GM21619 (cell line): ENCODE data around the gene CA14.
"Not testable (repeated sequence)": the region's sequence is repeated elsewhere in the genome, so short reads cannot be mapped to it uniquely, and the experiment has no call there.

ENCODE experiments used
- ATAC-seq: cut with Tn5 transposase; IDR thresholded peaks from one replicate; pipeline ENCODE4 v1.9.1; 2021; ENCODE audit not compliant: unreplicated experiment

Gene CA14

DNA sequence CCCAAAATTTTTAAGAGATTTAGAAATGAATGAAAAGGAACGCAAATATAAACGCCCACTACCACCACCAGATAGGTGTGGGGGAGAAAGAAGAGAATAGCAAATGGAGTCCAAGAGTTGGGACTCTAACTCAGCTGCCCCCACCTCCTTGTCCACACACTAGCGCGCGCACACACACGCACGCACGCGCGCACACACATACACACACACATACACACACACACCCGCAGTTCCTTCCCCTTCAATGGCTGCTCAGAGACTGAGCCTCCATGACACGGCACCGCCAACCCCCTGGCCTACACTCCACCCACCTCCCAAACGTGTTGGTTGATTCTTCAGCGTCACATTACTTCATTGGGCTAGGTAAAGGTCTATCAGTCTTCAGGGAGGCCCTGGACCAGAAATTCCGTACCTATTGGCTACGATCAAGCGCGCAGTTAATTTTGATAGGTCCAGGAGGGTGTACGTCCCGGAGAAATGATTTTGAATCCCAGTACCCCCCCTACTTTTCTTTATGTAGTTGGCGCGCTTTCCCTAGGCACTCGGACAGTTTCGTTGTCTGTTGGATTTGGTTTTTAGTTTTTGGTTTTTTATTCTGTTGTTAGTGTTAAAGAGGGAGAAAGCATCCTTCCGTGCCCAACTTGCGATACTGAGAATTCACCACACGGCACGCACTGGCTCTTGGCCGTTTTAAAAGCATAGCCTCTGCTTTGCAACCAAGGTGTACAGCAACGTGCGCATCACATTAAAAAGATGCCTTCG is 21.5 kb upstream of the CA14 start, which contains the start of gene ANP32E:
TSS of gene ANP32E (minus strand) at position 261 of the 762 bp plus-strand sequence. CDS start 326 bp downstream, outside the sequence.
- ATAC-seq = peak; percentile 70

- ATAC-seq = no peak
Observed at GRCh38 chr1:150236614-150237100, 20.9 kb upstream of the CA14 start.

DNA sequence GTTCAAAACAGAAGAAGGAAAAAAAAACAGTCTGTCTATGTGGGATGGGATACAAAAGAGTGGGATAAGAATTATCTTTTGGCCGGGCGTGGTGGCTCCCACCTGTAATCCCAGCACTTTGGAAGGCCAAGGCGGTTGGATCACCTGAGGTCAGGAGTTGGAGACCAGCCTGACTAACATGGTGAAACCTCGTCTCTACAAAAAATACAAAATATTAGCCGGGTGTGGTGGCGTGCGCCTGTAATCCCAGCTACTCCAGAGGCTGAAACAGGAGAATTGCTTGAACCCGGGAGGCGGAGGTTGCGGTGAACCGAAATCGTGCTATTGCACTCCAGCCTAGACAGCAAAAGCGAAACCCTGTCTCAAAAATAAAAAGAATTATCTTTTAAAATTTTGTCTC is 20.4 kb upstream of the CA14 start:
- not testable (repeated sequence) for ATAC-seq

- ATAC-seq = no peak
Observed at GRCh38 chr1:150237746-150238145, 19.8 kb upstream of the CA14 start.

DNA sequence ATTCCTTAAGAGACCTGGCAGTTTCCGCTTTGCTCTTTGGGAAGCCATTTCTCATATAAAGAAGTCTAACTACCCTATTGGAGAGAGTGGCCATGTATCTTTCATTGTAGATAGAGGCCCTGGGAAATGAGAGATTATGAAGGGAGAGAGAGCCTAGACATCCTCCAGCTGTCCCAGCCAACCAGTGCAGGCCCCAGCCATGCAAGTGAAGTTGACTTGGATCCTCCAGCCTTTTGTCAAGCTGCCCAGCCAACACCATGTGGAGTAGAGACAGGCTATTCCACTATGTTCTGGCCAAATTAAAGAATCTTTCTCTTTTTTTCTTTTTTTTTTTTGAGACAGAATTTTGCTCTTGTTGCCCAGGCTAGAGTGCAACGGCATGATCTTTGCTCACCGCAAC is 14.6 kb upstream of the CA14 start:
- no peak for ATAC-seq

DNA sequence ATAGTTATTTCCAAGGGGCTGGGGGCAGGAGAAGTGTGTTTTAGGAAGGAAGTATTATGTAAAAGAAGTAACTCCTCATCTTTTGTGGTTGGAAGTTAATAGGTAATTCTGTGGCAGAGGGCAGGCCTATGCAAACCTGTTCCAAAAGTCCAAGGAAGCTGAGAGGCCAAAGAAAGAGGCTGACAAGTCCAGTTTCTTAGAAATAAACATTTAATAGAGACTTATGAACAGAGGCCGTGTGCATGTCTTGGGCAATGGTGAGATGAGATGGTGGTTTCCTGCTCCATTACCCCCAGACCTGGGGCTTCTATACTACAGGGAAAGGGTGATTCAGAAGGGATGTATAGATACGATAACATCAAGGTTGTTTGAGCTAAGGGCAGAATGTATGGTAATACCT is 7.6 kb upstream of the CA14 start:
- ATAC-seq = no peak

GRCh38 chr1:150256198-150256553 is 1.4 kb upstream of the CA14 start:
- ATAC-seq = no peak

DNA sequence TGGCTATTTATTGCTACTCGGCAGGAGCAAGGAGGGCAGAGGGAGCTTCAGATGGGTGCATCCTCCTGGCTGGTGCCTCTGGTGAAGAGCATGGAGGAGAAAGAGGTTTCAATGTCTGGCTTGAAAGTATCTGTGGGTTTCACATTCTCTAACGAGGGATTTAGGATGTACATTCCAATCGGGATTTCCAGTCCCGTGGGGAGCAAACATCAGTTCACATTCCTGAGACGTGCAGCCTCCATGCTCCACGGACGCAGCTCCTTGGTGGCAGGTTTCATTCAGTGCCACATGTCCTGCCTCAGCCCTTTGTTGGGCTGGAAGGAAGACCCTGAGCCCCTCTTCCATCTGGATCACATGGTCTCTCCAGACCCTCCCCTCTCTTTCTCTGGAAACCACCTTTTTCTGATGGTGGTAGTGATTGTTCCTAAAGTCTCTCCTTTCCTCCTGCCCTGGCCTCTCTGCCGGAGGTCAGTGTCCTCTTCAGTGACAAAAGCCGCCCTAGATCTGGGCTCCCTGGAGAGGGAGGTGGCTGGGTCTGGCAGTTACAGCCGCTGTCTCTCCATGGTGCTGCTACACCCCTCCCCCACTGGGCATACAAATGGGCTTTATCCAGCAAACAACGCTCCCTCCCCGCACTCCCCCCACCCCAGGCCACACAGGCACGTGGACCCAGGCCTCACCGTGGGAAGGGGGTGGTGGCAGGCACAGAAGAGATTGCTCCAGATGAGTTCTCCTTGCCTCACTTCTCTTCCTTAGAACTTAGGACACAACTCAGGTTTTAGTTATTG is 826 bp upstream of the CA14 start:
- ATAC-seq = no peak

DNA sequence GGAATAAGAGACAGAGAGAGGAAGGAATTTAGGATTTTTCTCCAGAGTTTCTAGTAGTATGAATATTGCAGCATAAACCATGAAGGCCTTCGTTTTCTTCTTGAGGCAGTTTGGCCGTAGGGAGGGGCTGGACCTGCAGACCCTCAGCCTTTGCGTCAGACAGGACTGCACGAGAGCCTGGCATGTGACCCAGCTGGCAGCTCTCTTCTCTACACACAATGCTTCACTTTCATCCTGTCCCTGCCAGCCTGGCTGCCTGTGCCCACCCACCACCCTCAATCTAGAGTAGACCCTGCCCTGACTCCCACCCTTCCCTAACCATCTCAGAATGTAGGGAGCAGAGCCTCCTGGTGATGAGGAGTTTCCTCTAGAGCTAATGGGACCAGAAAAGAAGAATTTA is 1.6 kb downstream of the CA14 start:
- no peak for ATAC-seq

GRCh38 chr1:150259758-150260669 is 2.4 kb downstream of the CA14 start:
- ATAC-seq = no peak

DNA sequence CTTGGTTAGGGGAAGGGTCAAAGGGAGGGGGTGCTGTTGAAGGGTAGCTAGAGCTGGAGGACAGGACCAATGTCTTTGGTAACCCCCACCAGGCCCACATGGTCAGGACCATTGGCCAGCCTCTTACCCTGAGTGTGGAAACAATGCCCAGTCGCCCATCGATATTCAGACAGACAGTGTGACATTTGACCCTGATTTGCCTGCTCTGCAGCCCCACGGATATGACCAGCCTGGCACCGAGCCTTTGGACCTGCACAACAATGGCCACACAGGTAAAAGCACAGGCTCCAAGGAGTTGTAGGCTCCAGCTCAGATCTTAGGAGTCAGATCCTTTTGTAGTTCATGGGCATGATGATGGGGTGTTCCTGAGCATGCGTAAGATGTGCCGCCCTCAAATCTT is 3.8 kb downstream of the CA14 start:
- ATAC-seq = no peak

DNA sequence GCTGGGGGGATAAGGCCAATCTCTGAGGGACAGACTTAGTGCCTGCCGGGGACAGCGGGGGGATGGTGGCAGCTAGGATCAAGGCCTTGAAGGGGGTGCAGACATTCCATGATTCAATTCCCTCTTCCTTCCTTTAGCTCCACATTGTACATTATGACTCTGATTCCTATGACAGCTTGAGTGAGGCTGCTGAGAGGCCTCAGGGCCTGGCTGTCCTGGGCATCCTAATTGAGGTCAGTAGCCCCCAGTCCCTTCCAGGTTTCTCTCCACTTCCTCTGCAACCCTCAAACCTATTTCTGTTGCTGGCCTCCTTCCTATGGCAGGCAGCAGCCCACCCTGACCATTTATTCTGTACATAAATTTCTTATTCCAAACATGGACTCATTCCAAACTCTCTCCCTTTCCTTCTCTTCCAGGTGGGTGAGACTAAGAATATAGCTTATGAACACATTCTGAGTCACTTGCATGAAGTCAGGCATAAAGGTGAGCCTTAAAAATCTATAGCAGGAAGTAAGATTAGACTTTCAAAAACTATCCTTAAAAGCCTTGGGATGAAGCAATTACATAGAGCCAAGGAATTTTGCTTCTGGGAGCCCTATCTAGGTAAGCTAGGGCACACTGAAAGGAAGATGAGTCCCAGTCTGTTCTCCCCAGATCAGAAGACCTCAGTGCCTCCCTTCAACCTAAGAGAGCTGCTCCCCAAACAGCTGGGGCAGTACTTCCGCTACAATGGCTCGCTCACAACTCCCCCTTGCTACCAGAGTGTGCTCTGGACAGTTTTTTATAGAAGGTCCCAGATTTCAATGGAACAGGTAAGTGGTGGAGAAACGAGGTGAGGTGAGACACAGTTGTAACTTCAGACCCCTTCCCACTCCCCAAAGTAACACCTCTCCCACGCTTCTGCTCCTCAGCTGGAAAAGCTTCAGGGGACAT is 5.1 kb downstream of the CA14 start:
- ATAC-seq = no peak

DNA sequence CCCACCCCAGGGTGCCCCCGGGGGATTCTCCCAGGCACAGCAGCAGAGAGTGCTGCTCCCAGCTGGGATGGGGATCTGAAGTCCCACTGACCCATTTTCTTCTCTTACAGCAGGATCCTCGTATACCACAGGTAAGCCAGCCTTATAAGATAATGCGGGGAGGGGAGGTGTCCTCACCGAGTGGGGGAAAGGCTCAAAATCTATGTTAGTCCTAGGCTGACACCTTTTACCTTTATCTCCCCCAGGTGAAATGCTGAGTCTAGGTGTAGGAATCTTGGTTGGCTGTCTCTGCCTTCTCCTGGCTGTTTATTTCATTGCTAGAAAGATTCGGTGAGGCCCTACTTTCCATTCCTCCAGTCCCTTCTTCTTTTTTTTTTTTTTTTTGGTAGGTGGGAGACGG is 6.0 kb downstream of the CA14 start:
- ATAC-seq = no peak

DNA sequence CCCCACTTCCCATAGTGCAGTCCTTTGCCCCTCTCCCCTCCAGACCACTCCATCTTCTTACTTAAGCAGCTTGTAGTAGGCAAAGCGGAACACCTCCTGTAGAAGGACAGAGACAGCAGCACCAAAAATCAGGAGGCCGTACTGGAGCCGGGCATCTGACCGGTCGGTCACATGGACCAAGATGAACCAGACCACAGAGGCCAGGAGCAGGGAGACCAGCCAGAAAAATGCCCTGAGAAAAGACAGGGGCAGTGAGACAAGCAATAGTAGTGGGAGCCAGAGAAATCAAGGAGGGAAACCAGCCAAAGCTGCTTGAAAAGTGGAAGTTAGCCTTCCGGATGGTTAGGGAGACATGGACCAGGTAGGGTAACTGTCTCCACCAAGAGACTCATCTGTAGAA is 10.3 kb downstream of the CA14 start:
- ATAC-seq = no peak

DNA sequence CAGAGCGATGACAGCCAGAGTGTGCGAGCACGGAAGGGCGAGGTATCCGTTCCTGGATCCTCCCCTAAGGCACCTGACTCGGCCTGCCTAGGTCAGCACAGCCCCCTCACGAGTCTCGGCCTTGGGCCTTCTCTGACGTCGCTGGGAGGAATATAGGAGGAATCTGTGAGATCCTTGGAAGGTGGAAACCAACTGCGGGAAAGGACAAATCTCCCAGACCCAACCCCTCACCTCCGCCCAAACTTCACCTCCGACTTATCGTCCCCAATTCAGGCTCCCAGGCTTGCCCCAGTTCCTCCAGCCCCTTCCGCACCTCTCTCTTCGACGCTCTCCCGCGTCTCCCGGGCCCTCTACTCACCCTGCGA is 10.7 kb downstream of the CA14 start:
- ATAC-seq = no peak

- ATAC-seq = peak; percentile 85
Observed at GRCh38 chr1:150268705-150269403, 11.3 kb downstream of the CA14 start, which contains the start of gene APH1A. Gene APH1A (minus strand): TSS chr1:150269016. CDS start chr1:150268810, 206 bp downstream.

- ATAC-seq = no peak
Observed at GRCh38 chr1:150269451-150269850, 11.9 kb downstream of the CA14 start.

DNA sequence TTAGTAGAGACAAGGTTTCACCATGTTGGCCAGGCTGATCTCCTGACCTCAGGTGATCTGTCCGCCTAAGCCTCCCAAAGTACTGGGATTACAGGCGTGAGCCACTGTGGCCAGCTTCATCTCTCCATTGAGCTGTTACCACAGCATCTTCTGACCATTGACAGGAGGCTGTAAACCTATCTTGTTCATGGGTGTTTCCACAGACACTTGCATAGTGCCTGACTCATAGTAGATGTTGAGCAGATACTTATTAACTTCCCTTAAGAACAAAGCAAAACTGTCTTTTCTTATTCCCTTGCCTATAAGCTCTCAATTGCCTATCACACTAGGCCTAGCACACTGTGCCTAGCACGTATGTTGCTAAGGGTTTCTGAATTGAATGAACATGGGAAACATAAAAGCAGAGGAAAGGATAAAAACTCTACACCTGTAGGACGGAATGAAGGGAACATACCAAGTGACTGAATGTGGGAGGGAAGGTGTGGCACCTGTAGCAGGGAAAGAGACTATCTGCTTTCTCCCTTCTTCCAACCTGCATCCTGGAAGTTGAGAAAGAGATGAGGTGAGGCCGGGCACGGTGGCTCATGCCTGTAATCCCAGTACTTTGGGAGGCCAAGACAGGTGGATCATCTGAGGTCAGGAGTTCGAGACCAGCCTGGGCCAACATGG is 13.9 kb downstream of the CA14 start:
- ATAC-seq = no peak

- no peak for ATAC-seq
Observed at GRCh38 chr1:150273311-150273710, 15.7 kb downstream of the CA14 start.
